Prostate gland (tissue), 2 donors: ENCODE measurements around the gene ERP27. TPM values are rescaled to one million over a fixed set of nuclear protein-coding genes. Genes with fewer than 3 reads are reported as not detected.

Experiments used
- DNase-seq: peaks from one replicate; pipeline ENCODE4 v3.0.0-alpha.2; 2019; ENCODE audit warnings: low spot score
- H3K27ac ChIP-seq, 2 donors: fragments of 200-600 bp; sonication (generic); 2 replicates each; pipeline ENCODE4 v1.5.1; 2017 to 2019
- H3K27me3 ChIP-seq: fragments of 200-600 bp; sonication (generic); replicated peaks from 2 replicates; pipeline ENCODE4 v1.5.1; 2019; ENCODE audit not compliant: insufficient read depth
- H3K36me3 ChIP-seq, 2 donors: fragments of 200-600 bp; sonication (generic); 1 replicate in 1 of 2; 2 replicates in 1 of 2; pipeline versions ENCODE4 v1.5.1 to v1.8.1; 2017 to 2019
- H3K4me1 ChIP-seq: fragments of 200-600 bp; sonication (generic); replicated peaks from 2 replicates; pipeline ENCODE4 v1.5.1; 2019
- H3K4me3 ChIP-seq, 2 donors: fragments of 200-600 bp; sonication (generic); 2 replicates each; pipeline ENCODE4 v1.5.1; 2017 to 2019
- H3K9me3 ChIP-seq: fragments of 200-600 bp; sonication (generic); 2 replicates; pipeline ENCODE4 v1.5.1; 2017
- POLR2A ChIP-seq: fragments of 450-650 bp; IDR thresholded peaks from one replicate; pipeline ENCODE4 v1.6.1; 2016; ENCODE audit warnings: antibody characterized with exemption, mild to moderate bottlenecking
- POLR2AphosphoS5 ChIP-seq: sonication (generic); formaldehyde crosslinking; IDR thresholded peaks from one replicate; pipeline ENCODE4 v1.6.1; 2017; ENCODE audit warnings: antibody characterized with exemption
- WGBS: methylation state at CpG from one replicate; pipeline ENCODE4 v1.1.5; 2018; 5-methylcytosine and 5-hydroxymethylcytosine counted together
- intact Hi-C: fragments of 100-400 bp; cut with DNase I; formaldehyde crosslinking; loops from one replicate; pipeline ENCODE4 v1.14.2; 2022
- total RNA-seq, 2 donors: library from RNA; depleted of rRNA; stranded (reverse); fragments of >200 nt; gene quantifications; one replicate each; pipeline ENCODE4 v1.1.0, GENCODE V29; 2016
- TF ChIP-seq, protein P1 (sequence below), 4 experiments: fragments of 200-600 bp in 2 of 4; fragments of 450-650 bp in 2 of 4; sonication (generic) in 2 of 4; IDR thresholded peaks; 1 replicate in 3 of 4; 2 replicates in 1 of 4; pipeline ENCODE4 v1.5.1; 2016 to 2019; ENCODE audit warnings: antibody characterized with exemption in 4 of 4, mild to moderate bottlenecking in 2 of 4, moderate library complexity in 2 of 4

Gene ERP27
- total RNA-seq, 2 donors from 2014 or later: 0.57 to 2.3 TPM

DNA sequence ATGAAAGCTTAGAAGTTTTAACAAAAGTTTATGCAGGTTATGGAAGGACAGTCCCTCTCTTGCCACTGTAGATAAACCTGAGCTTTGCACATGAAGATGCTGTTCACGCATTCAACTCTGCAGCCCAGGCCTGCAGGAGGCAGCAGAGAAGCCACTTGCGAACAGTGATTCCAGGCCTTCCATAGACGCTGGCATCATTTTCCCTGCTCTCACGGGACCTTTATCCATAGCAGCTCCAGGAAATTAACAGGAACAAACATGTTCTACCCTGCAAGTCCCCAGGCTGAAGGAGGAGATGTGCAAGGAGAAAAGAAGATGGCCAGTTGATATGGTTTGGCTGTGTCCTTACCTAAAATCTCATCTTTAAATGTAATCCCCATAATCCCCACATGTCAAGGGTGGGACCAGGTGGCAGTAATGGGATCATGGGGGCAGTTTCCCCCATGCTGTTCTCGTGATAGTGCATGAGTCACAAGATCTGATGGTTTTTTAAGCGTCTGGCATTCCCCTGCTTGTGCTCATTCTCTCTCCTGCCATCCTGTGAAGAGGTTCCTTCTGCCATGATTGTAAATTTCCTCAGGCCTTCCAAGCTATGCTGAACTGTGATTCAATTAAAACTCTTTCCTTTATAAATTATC, 2.0 kb downstream of the ERP27 start:
- H3K4me3 ChIP-seq: no peak overlapping the region
- DNase-seq: no peak
- H3K4me1 ChIP-seq: no peaks in the 10 kb centered on the region
- WGBS: 94% methylated on average over 6 of the region's 6 CpGs
- H3K27me3 ChIP-seq: no peaks in the 10 kb centered on the region
- H3K9me3 ChIP-seq: no peaks in the 10 kb centered on the region
- intact Hi-C loops: no loop called here
- TF ChIP-seq, protein P1, sequence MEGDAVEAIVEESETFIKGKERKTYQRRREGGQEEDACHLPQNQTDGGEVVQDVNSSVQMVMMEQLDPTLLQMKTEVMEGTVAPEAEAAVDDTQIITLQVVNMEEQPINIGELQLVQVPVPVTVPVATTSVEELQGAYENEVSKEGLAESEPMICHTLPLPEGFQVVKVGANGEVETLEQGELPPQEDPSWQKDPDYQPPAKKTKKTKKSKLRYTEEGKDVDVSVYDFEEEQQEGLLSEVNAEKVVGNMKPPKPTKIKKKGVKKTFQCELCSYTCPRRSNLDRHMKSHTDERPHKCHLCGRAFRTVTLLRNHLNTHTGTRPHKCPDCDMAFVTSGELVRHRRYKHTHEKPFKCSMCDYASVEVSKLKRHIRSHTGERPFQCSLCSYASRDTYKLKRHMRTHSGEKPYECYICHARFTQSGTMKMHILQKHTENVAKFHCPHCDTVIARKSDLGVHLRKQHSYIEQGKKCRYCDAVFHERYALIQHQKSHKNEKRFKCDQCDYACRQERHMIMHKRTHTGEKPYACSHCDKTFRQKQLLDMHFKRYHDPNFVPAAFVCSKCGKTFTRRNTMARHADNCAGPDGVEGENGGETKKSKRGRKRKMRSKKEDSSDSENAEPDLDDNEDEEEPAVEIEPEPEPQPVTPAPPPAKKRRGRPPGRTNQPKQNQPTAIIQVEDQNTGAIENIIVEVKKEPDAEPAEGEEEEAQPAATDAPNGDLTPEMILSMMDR (IDR thresholded peaks at IDR 0.05): no peak
- no peak for TF ChIP-seq POLR2A
- no peak for TF ChIP-seq POLR2AphosphoS5
- H3K36me3 ChIP-seq: no peaks in the 10 kb centered on the region
- H3K27ac ChIP-seq: peak overlapping the region in 1 of 2 donors; percentile 57

- intact Hi-C loops: no loop called here
Observed at GRCh38 chr12:14935031-14935430, 3.3 kb downstream of the ERP27 start.

DNA sequence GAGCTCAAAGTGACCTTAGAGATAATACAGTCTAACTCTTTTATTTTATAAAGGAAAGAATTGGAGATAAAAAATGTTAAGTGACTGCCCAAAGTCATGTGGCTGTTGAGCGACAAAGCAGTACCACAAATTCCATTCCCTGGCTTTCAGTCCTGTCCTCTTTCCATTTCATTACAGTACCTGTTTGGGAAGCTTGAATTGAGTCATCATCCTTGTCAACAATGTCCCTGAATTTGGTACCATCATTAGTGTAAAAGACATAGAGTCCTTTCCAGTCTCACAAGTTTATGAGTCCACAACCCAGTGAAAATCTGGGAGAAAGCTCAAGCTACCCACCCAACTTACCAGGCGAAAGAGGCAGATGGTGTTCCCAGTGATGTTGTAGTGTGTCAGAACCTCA, 3.8 kb downstream of the ERP27 start:
- intact Hi-C loops: loop anchor here (5.0 kb wide), 1 partner anchor 63 kb away; no protein-coding TSS in a partner anchor

More at GRCh38 chr12:14935031-14935430, 3.3 kb downstream of the ERP27 start:
- no peaks in the 10 kb centered on the region for H3K4me1 ChIP-seq
- TF ChIP-seq POLR2A (no peak), POLR2AphosphoS5 (peak; percentile 71)
- H3K9me3 ChIP-seq: no peaks in the 10 kb centered on the region
- 20% methylated on average over 4 of the region's 4 CpGs for WGBS
- no peak overlapping the region for H3K4me3 ChIP-seq
- H3K27ac ChIP-seq: peak overlapping the region; percentile 57
- H3K27me3 ChIP-seq: no peaks in the 10 kb centered on the region
- H3K36me3 ChIP-seq: no peaks in the 10 kb centered on the region
- DNase-seq: peak; percentile 50

GRCh38 chr12:14931791-14932560, 6.4 kb downstream of the ERP27 start:
- Histone ChIP-seq H3K9me3 (no peaks in the 10 kb centered on the region), H3K27me3 (no peaks in the 10 kb centered on the region), H3K36me3 (no peaks in the 10 kb centered on the region), H3K27ac (no peak overlapping the region), H3K4me1 (no peaks in the 10 kb centered on the region), H3K4me3 (no peak overlapping the region)
- DNase-seq: no peak
- intact Hi-C loops: loop anchor here (5.0 kb wide), 1 partner anchor 65 kb away; no protein-coding TSS in a partner anchor
- WGBS: 90% methylated on average over 7 of the region's 7 CpGs
- TF ChIP-seq POLR2AphosphoS5 (no peak), POLR2A (no peak)
- TF ChIP-seq, protein P1 (IDR thresholded peaks at IDR 0.05): no peak

More for the DNA sequence above, 3.8 kb downstream of the ERP27 start:
- H3K27ac ChIP-seq: peak overlapping the region; percentile 57
- H3K4me1 ChIP-seq: no peaks in the 10 kb centered on the region
- H3K9me3 ChIP-seq: no peaks in the 10 kb centered on the region
- H3K27me3 ChIP-seq: no peaks in the 10 kb centered on the region
- H3K36me3 ChIP-seq: no peaks in the 10 kb centered on the region
- WGBS: 91% methylated on average over 2 of the region's 2 CpGs
- no peak overlapping the region for H3K4me3 ChIP-seq
- DNase-seq: no peak
- TF ChIP-seq POLR2AphosphoS5 (no peak), POLR2A (no peak)
- TF ChIP-seq, protein P1 (IDR thresholded peaks at IDR 0.05): no peak

GRCh38 chr12:14931359-14931758, 7.0 kb downstream of the ERP27 start:
- intact Hi-C loops: loop anchor here (5.0 kb wide), 1 partner anchor 66 kb away; no protein-coding TSS in a partner anchor
- H3K4me1 ChIP-seq: no peaks in the 10 kb centered on the region
- DNase-seq: no peak
- no peaks in the 10 kb centered on the region for H3K27me3 ChIP-seq
- no peaks in the 10 kb centered on the region for H3K9me3 ChIP-seq
- no peaks in the 10 kb centered on the region for H3K36me3 ChIP-seq
- WGBS: 68% methylated on average over 4 of the region's 4 CpGs
- no peak for TF ChIP-seq POLR2A
- no peak overlapping the region for H3K4me3 ChIP-seq
- no peak overlapping the region for H3K27ac ChIP-seq
